ENCODE results near the gene TIMM50.

Gene TIMM50

DNA sequence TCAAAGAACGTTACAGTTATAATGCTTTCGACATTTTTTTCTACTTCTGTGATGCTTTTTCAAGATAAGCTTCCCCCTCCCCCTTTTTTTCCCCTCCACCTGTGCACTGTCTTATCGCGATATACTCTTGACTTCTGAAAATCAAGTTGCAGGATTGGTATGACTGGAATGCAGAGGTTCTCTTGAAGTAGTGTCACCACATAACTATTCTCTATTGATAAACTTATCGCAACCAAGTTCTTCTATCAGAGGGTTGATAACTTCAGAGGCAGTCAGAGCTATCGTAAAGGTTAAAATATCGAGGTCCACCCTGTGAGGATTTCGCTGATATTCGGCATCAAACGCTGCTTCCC, 58.5 kb downstream of the TIMM50 start:
- no peak for DNase-seq

GRCh38 chr19:39539518-39540332, 59.1 kb downstream of the TIMM50 start, which contains the start of gene EID2:
Gene EID2 (minus strand): TSS chr19:39540161. CDS start chr19:39540079, 82 bp downstream.
- peak; percentile 90 to 94 for DNase-seq

- no peak for DNase-seq
Measured at GRCh38 chr19:39540333-39540673, 59.7 kb downstream of the TIMM50 start.
